HCT116 (cell line): ENCODE measurements around the gene MTUS2. TPM values are rescaled to one million over a fixed set of nuclear protein-coding genes. Genes with fewer than 3 reads are reported as not detected.

ENCODE experiments used
- ATAC-seq: fragments of 200-7000 bp; cut with Tn5 transposase; 2 replicates; pipeline ENCODE4 v1.9.1; 2020; ENCODE audit warnings: mild to moderate bottlenecking, moderate library complexity
- BruUV-seq: library from RNA; stranded (reverse); fragments of 400-500 nt; replicated peaks from 2 replicates; lab custom pipeline; 2021; lab: Mats Ljungman, UMichigan
- CTCF ChIA-PET: fragments of 300-600 bp; sonication (Branson Sonifier 250); formaldehyde crosslinking; loops from one replicate; lab custom pipeline; 2021; ENCODE audit warnings: antibody characterized with exemption; lab: Charles Lee
- POLR2A ChIA-PET: fragments of 300-600, 350-600 bp; sonication (Branson Sonifier 250); formaldehyde crosslinking; loops from one replicate; lab custom pipeline; 2021; ENCODE audit warnings: antibody characterized with exemption; lab: Charles Lee
- RAD21 ChIA-PET, 2 experiments: fragments of 300-600 bp; sonication (Branson Sonifier 250); formaldehyde crosslinking; loops; one replicate each; lab custom pipeline; 2023; ENCODE audit warnings: low total read pairs in 2 of 2; ENCODE audit not compliant: uncharacterized antibody in 2 of 2, unreplicated experiment in 2 of 2, low non-redundant PET in 1 of 2; lab: Charles Lee
- DNase-seq: peaks from one replicate; pipeline ENCODE4 v3.0.0-alpha.2; 2010; ENCODE audit warnings: low read depth, low spot score
- H2AFZ ChIP-seq: fragments of 200-600 bp; shearing (Covaris generic), sonication (generic); 2 replicates; pipeline ENCODE4 v1.6.1; 2017; ENCODE audit warnings: low read depth, mixed run types, mixed read lengths, antibody characterized with exemption, low read length; ENCODE audit not compliant: poor library complexity, severe bottlenecking
- H3K27ac ChIP-seq: 2 replicates; pipeline ENCODE4 v1.5.1; 2012; ENCODE audit warnings: low read depth, low read length
- H3K27me3 ChIP-seq: fragments of 200-600 bp; sonication (generic); 2 replicates; pipeline ENCODE4 v1.6.1; 2016; ENCODE audit warnings: mixed run types, low read length, mixed read lengths; ENCODE audit not compliant: insufficient read depth
- H3K36me3 ChIP-seq, 2 experiments: fragments of 200-500 bp in 1 of 2; fragments of 200-600 bp in 1 of 2; sonication (Bioruptor generic) in 1 of 2; sonication (generic) in 1 of 2; 2 replicates each; pipeline versions ENCODE4 v1.5.1 to v1.6.1; 2014 to 2016; ENCODE audit warnings: low read length in 2 of 2, inconsistent platforms in 1 of 2, mixed read lengths in 1 of 2, mixed run types in 1 of 2; ENCODE audit not compliant: insufficient read depth in 2 of 2, control insufficient read depth in 1 of 2
- H3K4me1 ChIP-seq, 2 experiments: fragments of 200-600 bp in 1 of 2; sonication (generic) in 1 of 2; 2 replicates each; pipeline versions ENCODE4 v1.5.1 to v1.6.1; 2012 to 2017; ENCODE audit warnings: low read length in 2 of 2, inconsistent platforms in 1 of 2, mild to moderate bottlenecking in 1 of 2, mixed read lengths in 1 of 2, mixed run types in 1 of 2, moderate library complexity in 1 of 2; ENCODE audit not compliant: insufficient read depth in 2 of 2, control insufficient read depth in 1 of 2
- H3K4me2 ChIP-seq: fragments of 200-600 bp; sonication (generic); 2 replicates; pipeline ENCODE4 v1.6.1; 2017; ENCODE audit warnings: mixed run types, low read length, mixed read lengths
- H3K4me3 ChIP-seq, 2 experiments: fragments of 200-600 bp in 1 of 2; sonication (generic) in 1 of 2; replicated peaks in 1 of 2; 2 replicates each; pipeline ENCODE4 v1.5.1; 2011 to 2016; ENCODE audit warnings: low read length in 2 of 2, control low read depth in 1 of 2, low read depth in 1 of 2, mild to moderate bottlenecking in 1 of 2, mixed read lengths in 1 of 2, mixed run types in 1 of 2
- H3K79me2 ChIP-seq: fragments of 200-600 bp; sonication (generic); 2 replicates; pipeline ENCODE4 v1.6.1; 2017; ENCODE audit warnings: mild to moderate bottlenecking, mixed run types, low read length, moderate library complexity, mixed read lengths; ENCODE audit not compliant: insufficient read depth
- H3K9ac ChIP-seq: fragments of 200-600 bp; sonication (generic); 2 replicates; pipeline ENCODE4 v1.6.1; 2016; ENCODE audit warnings: low read length, mixed read lengths
- H3K9me2 ChIP-seq: fragments of 200-600 bp; sonication (generic), shearing (Covaris generic); 2 replicates; pipeline ENCODE4 v1.6.1; 2017; ENCODE audit warnings: mixed run types, mild to moderate bottlenecking, moderate library complexity; ENCODE audit not compliant: insufficient read depth
- H3K9me3 ChIP-seq, 2 experiments: fragments of 200-500 bp in 1 of 2; fragments of 200-600 bp in 1 of 2; sonication (Bioruptor generic) in 1 of 2; sonication (generic) in 1 of 2; 2 replicates each; pipeline ENCODE4 v1.6.1; 2014 to 2017; ENCODE audit warnings: low read length in 2 of 2, mixed read lengths in 2 of 2, inconsistent platforms in 1 of 2, low read depth in 1 of 2, mild to moderate bottlenecking in 1 of 2, mixed run types in 1 of 2, moderate library complexity in 1 of 2; ENCODE audit not compliant: control insufficient read depth in 1 of 2, insufficient read depth in 1 of 2
- H4K20me1 ChIP-seq: fragments of 200-600 bp; sonication (generic), shearing (Covaris generic); 2 replicates; pipeline ENCODE4 v1.6.1; 2017; ENCODE audit warnings: mixed run types, mild to moderate bottlenecking, moderate library complexity; ENCODE audit not compliant: insufficient read depth
- CEBPB ChIP-seq: IDR thresholded peaks from 2 replicates; pipeline ENCODE4 v1.6.1; 2012; ENCODE audit warnings: low read depth
- ELF1 ChIP-seq: IDR thresholded peaks from 2 replicates; pipeline ENCODE4 v1.6.1; 2012; ENCODE audit warnings: low read depth, borderline replicate concordance
- FOSL1 ChIP-seq: IDR thresholded peaks from 2 replicates; pipeline ENCODE4 v1.6.1; 2012; ENCODE audit warnings: low read depth
- JUND ChIP-seq: IDR thresholded peaks from 2 replicates; pipeline ENCODE4 v1.6.1; 2012
- SIN3A ChIP-seq: IDR thresholded peaks from 2 replicates; pipeline ENCODE4 v1.6.1; 2012; ENCODE audit warnings: low read depth
- SRF ChIP-seq: IDR thresholded peaks from 2 replicates; pipeline ENCODE4 v1.6.1; 2012; ENCODE audit warnings: low read depth
- TCF7L2 ChIP-seq: IDR thresholded peaks from 2 replicates; pipeline ENCODE4 v1.7.0; 2011; ENCODE audit warnings: borderline replicate concordance, inconsistent platforms; ENCODE audit not compliant: insufficient read depth, insufficient read length; ENCODE audit errors: extremely low read depth
- ZFX ChIP-seq: fragments of 450-650 bp; IDR thresholded peaks from 2 replicates; pipeline ENCODE4 v1.6.1; 2017
- ZNF274 ChIP-seq: fragments of 200-500 bp; sonication (Bioruptor generic); IDR thresholded peaks from 2 replicates; pipeline ENCODE4 v1.6.1; 2014; ENCODE audit warnings: mild to moderate bottlenecking, low read depth, low read length, inconsistent platforms
- intact Hi-C: fragments of 100-400 bp; cut with micrococcal nuclease; formaldehyde crosslinking; loops from 2 replicates; pipeline ENCODE4 v1.10.0; 2022
- total RNA-seq: library from RNA; stranded (reverse); gene quantifications from one replicate; pipeline ENCODE4 v1.2.1, GENCODE V29; 2021; ENCODE audit not compliant: unreplicated experiment
- TF ChIP-seq, protein P1 (sequence below), 3 experiments: fragments of 200-600 bp in 1 of 3; sonication (generic) in 1 of 3; IDR thresholded peaks in 2 of 3; conservative IDR thresholded peaks in 1 of 3; 2 replicates each; pipeline ENCODE4 v1.5.1; 2012 to 2017; ENCODE audit warnings: low read depth in 2 of 3, low read length in 2 of 3, antibody characterized with exemption in 1 of 3, borderline replicate concordance in 1 of 3, control low read depth in 1 of 3, mild to moderate bottlenecking in 1 of 3, mixed read lengths in 1 of 3, mixed run types in 1 of 3, moderate library complexity in 1 of 3; ENCODE audit not compliant: insufficient read depth in 1 of 3
- TF ChIP-seq, protein P2 (sequence below): IDR thresholded peaks from 2 replicates; pipeline ENCODE4 v1.6.1; 2012

MTUS2 gene
- total RNA-seq, 1 experiment from 2014 or later = 0.02 TPM

DNA sequence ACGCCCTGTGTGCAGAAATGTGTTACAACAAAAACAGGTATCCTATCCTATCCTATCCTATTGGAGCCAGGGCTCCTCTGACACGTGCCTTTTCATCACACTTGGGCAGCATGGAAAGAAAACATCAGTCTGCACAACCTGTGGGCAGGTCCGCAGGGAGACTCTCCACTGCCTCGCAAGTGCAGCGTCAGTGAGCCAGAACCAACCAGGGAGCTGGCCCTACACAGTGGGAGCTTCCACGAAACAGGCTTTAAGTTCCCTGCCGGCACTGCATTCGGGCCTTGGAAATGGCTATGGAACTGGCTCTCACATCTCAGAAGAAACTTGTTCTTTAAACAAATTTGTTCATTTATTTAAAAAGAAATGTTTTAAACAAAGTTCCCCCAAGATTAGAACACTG lies 725.8 kb downstream of the MTUS2 start:
- H3K36me3 ChIP-seq = peaks cover 5 to 11% of the 10 kb centered on the region in 2 experiments
- intact Hi-C loops = no loop called here

More for the DNA sequence above, 725.8 kb downstream of the MTUS2 start:
- ChIA-PET POLR2A (no interaction called here), RAD21 (no interaction called here), CTCF (no interaction called here)
- Histone ChIP-seq H2AFZ (no peak overlapping the region), H3K4me3 (no peak overlapping the region), H4K20me1 (no peaks in the 10 kb centered on the region), H3K4me1 (no peaks in the 10 kb centered on the region), H3K9ac (no peak overlapping the region), H3K79me2 (peaks cover 94% of the 10 kb centered on the region), H3K9me3 (no peaks in the 10 kb centered on the region), H3K9me2 (no peaks in the 10 kb centered on the region), H3K4me2 (no peak overlapping the region), H3K27me3 (no peaks in the 10 kb centered on the region), H3K27ac (no peak overlapping the region)
- BruUV-seq = no TSS peak
- ATAC-seq = no peak
- TF ChIP-seq JUND (no peak), ZFX (no peak), FOSL1 (no peak), ELF1 (no peak), CEBPB (no peak), TCF7L2 (no peak), ZNF274 (no peak), SIN3A (no peak), SRF (no peak)
- TF ChIP-seq, protein P1, sequence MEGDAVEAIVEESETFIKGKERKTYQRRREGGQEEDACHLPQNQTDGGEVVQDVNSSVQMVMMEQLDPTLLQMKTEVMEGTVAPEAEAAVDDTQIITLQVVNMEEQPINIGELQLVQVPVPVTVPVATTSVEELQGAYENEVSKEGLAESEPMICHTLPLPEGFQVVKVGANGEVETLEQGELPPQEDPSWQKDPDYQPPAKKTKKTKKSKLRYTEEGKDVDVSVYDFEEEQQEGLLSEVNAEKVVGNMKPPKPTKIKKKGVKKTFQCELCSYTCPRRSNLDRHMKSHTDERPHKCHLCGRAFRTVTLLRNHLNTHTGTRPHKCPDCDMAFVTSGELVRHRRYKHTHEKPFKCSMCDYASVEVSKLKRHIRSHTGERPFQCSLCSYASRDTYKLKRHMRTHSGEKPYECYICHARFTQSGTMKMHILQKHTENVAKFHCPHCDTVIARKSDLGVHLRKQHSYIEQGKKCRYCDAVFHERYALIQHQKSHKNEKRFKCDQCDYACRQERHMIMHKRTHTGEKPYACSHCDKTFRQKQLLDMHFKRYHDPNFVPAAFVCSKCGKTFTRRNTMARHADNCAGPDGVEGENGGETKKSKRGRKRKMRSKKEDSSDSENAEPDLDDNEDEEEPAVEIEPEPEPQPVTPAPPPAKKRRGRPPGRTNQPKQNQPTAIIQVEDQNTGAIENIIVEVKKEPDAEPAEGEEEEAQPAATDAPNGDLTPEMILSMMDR (IDR thresholded peaks at IDR 0.05 in 2 of 3, conservative IDR thresholded peaks at IDR 0.05 in 1 of 3; ENCODE audit: borderline replicate concordance in 1 of 3, insufficient read depth in 1 of 3, low read depth in 2 of 3, low read length in 2 of 3) = no peak
- TF ChIP-seq, protein P2, sequence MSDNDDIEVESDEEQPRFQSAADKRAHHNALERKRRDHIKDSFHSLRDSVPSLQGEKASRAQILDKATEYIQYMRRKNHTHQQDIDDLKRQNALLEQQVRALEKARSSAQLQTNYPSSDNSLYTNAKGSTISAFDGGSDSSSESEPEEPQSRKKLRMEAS = no peak
- no peak for DNase-seq
